Thymus (tissue), 11 donors: ENCODE results near the gene KCNC1. TPM values are rescaled to one million over a fixed set of nuclear protein-coding genes. Genes with fewer than 3 reads are reported as not detected.

Source experiments
- DNase-seq, 9 donors: peaks; one replicate each; pipeline ENCODE4 v3.0.0-alpha.2; 2013; ENCODE audit warnings: low spot score in 9 of 9, low read depth in 6 of 9, missing footprints in 1 of 9
- H3K27ac ChIP-seq, 2 donors: one replicate each; pipeline ENCODE4 v1.5.1; 2013; ENCODE audit warnings: control low read depth in 1 of 2, low read depth in 1 of 2, low read length in 1 of 2, mild to moderate bottlenecking in 1 of 2, moderate library complexity in 1 of 2
- H3K27me3 ChIP-seq, 2 donors: one replicate each; pipeline ENCODE4 v1.5.1; 2013; ENCODE audit warnings: low read length in 1 of 2; ENCODE audit not compliant: control insufficient read depth in 2 of 2, insufficient read depth in 1 of 2
- H3K36me3 ChIP-seq, 2 donors: one replicate each; pipeline ENCODE4 v1.5.1; 2013; ENCODE audit warnings: low read length in 1 of 2, mild to moderate bottlenecking in 1 of 2, moderate library complexity in 1 of 2; ENCODE audit not compliant: control insufficient read depth in 2 of 2, insufficient read depth in 2 of 2
- H3K4me1 ChIP-seq, 2 donors: one replicate each; pipeline ENCODE4 v1.5.1; 2013; ENCODE audit warnings: low read length in 2 of 2; ENCODE audit not compliant: control insufficient read depth in 2 of 2, insufficient read depth in 2 of 2
- H3K4me3 ChIP-seq, 2 donors: one replicate each; pipeline ENCODE4 v1.5.1; 2013; ENCODE audit warnings: low read length in 2 of 2, control low read depth in 1 of 2, mild to moderate bottlenecking in 1 of 2
- H3K9me3 ChIP-seq, 2 donors: one replicate each; pipeline ENCODE4 v1.5.1; 2013; ENCODE audit warnings: low read length in 1 of 2, mild to moderate bottlenecking in 1 of 2; ENCODE audit not compliant: control insufficient read depth in 2 of 2, insufficient read depth in 1 of 2
- WGBS: extraction: QIAGEN DNeasy Blood & Tissue Kit; methylation state at CpG from one replicate; pipeline ENCODE4 v1.1.7; 2013; 5-methylcytosine and 5-hydroxymethylcytosine counted together
- polyA plus RNA-seq: library from polyadenylated mRNA; stranded (reverse); fragments of 200-250 nt; gene quantifications from one replicate; pipeline ENCODE4 v1.2.3, GENCODE V29; 2013
- total RNA-seq: library from RNA; stranded (reverse); fragments of 120-200 nt; gene quantifications from one replicate; pipeline ENCODE4 v1.2.4, GENCODE V29; 2013
- donor health status: healthy.

Gene KCNC1
- total and polyA plus RNA-seq, 2 donors = under 0.01 to 0.30 TPM

GRCh38 chr11:17828311-17828751, 93.8 kb downstream of the KCNC1 start:
- Histone ChIP-seq H3K27ac (no peak overlapping the region), H3K36me3 (no peaks in the 10 kb centered on the region), H3K4me1 (no peaks in the 10 kb centered on the region), H3K4me3 (no peak overlapping the region), H3K9me3 (no peaks in the 10 kb centered on the region), H3K27me3 (no peaks in the 10 kb centered on the region)
- DNase-seq = no peak
- WGBS = 96% methylated on average over 9 of the region's 9 CpGs

GRCh38 chr11:17831228-17831627, 96.6 kb downstream of the KCNC1 start:
- H3K4me3 ChIP-seq = no peak overlapping the region
- no peaks in the 10 kb centered on the region for H3K9me3 ChIP-seq
- DNase-seq = no peak
- H3K36me3 ChIP-seq = no peaks in the 10 kb centered on the region
- no peak overlapping the region for H3K27ac ChIP-seq
- H3K27me3 ChIP-seq = no peaks in the 10 kb centered on the region
- WGBS = 100% methylated on average over 1 of the region's 1 CpG
- H3K4me1 ChIP-seq = no peaks in the 10 kb centered on the region

DNA sequence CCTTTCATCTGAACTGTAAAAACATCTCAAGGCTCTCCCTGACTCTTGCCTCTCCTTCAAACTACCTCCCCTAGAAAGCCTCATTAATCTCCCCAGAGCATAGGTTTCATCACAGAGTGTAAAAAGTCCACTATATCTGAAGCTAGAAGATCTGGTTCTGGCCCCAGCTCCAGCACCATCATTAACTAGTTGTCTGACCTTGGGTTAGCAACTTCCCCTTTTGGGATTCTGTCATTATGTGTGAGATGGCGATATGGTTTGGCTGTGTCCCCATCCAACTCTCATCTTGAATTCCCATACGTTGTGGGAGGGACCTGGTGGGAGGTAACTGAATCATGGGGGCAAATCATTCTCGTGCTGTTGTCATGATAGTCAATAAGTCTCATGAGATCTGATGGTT, 97.3 kb downstream of the KCNC1 start:
- Histone ChIP-seq H3K9me3 (no peaks in the 10 kb centered on the region), H3K4me1 (no peaks in the 10 kb centered on the region), H3K36me3 (no peaks in the 10 kb centered on the region), H3K4me3 (no peak overlapping the region), H3K27me3 (no peaks in the 10 kb centered on the region), H3K27ac (no peak overlapping the region)
- WGBS = 98% methylated on average over 3 of the region's 3 CpGs
- DNase-seq = no peak

Other genes with a start within 250 kb of the KCNC1 start
- 0.24 TPM for gene USH1C, start 190.4 kb upstream of the KCNC1 start, total RNA-seq
- 0.57 TPM for gene USH1C, start 190.4 kb upstream of the KCNC1 start, polyA plus RNA-seq
- 0.09 TPM for gene OTOG, start 187.5 kb upstream of the KCNC1 start, total RNA-seq
- gene OTOG, start 187.5 kb upstream of the KCNC1 start, polyA plus RNA-seq = 0.05 TPM
- 0.38 TPM for gene MYOD1, start 15.2 kb upstream of the KCNC1 start, total RNA-seq
- 0.43 TPM for gene MYOD1, start 15.2 kb upstream of the KCNC1 start, polyA plus RNA-seq